Stomach (tissue), 4 donors: ENCODE measurements around the gene GOLGA8S.

ENCODE experiments used
- POLR2A ChIP-seq, 4 donors: fragments of 450-650 bp; IDR thresholded peaks; one replicate each; pipeline ENCODE4 v1.6.1; 2016; ENCODE audit warnings: antibody characterized with exemption in 4 of 4, control low read depth in 2 of 4, mild to moderate bottlenecking in 1 of 4, moderate library complexity in 1 of 4
- POLR2AphosphoS5 ChIP-seq, 3 donors: sonication (generic); formaldehyde crosslinking; IDR thresholded peaks; one replicate each; pipeline ENCODE4 v1.6.1; 2016; ENCODE audit warnings: antibody characterized with exemption in 3 of 3

DNA sequence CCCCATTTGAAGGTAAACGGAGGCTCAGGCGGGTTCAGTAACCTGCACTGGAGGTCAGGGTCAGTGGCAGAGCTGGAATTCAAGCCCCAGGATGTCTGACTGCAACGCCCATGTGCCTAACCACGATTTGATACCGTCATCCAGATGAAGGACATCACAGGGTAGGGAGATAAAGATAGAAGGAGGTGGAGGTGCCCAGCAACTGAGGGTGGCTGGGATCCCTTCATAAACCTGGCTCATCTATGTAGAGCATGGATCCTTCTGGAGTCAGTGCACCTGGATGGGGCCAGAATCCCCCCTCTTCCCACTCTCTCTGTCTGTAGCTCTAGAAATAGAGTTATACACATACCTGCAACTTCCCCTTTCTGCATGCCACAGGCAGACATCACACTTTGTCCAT, 41.3 kb downstream of the GOLGA8S start:
- no peak for TF ChIP-seq POLR2A (IDR thresholded peaks at IDR 0.05)
- no peak for TF ChIP-seq POLR2AphosphoS5 (IDR thresholded peaks at IDR 0.05)
